GM21786 (cell line): ENCODE data around the gene RAB29.
"Not testable (repeated sequence)": the region's sequence is repeated elsewhere in the genome, so short reads cannot be mapped to it uniquely, and the experiment has no call there.

ENCODE experiments used
- ATAC-seq: cut with Tn5 transposase; IDR thresholded peaks from one replicate; pipeline ENCODE4 v1.9.1; 2021; ENCODE audit not compliant: unreplicated experiment

Gene RAB29

GRCh38 chr1:205775015-205775716 lies at the start of gene RAB29:
RAB29 (minus strand) TSS chr1:205775482; CDS start chr1:205774956, 526 bp downstream.
- ATAC-seq, result peak; percentile 76

GRCh38 chr1:205824180-205824579 lies 48.9 kb upstream of the RAB29 start:
- no peak for ATAC-seq

- ATAC-seq, result not testable (repeated sequence)
Observed at GRCh38 chr1:205823260-205823659, 48.0 kb upstream of the RAB29 start.

- ATAC-seq, result no peak
Observed at GRCh38 chr1:205822397-205822796, 47.1 kb upstream of the RAB29 start.

GRCh38 chr1:205817988-205818387 lies 42.7 kb upstream of the RAB29 start:
- ATAC-seq, result no peak

- no peak for ATAC-seq
Observed at GRCh38 chr1:205817364-205817763, 42.1 kb upstream of the RAB29 start.

- no peak for ATAC-seq
Observed at GRCh38 chr1:205813755-205814058, 38.4 kb upstream of the RAB29 start.

GRCh38 chr1:205812878-205813754 lies 37.8 kb upstream of the RAB29 start, which contains the start of gene SLC41A1:
SLC41A1 (minus strand) TSS chr1:205813198; CDS start chr1:205810441, 2,757 bp downstream.
- peak; percentile 88 for ATAC-seq

GRCh38 chr1:205812271-205812877 lies 37.1 kb upstream of the RAB29 start:
- ATAC-seq, result no peak

- ATAC-seq, result no peak
Observed at GRCh38 chr1:205811660-205812059, 36.4 kb upstream of the RAB29 start.

- ATAC-seq, result no peak
Observed at GRCh38 chr1:205810448-205811157, 35.3 kb upstream of the RAB29 start.

GRCh38 chr1:205809942-205810345 lies 34.7 kb upstream of the RAB29 start:
- no peak for ATAC-seq

GRCh38 chr1:205809469-205809868 lies 34.2 kb upstream of the RAB29 start:
- no peak for ATAC-seq

GRCh38 chr1:205805082-205805711 lies 29.9 kb upstream of the RAB29 start:
- ATAC-seq, result no peak

GRCh38 chr1:205804605-205805004 lies 29.3 kb upstream of the RAB29 start:
- no peak for ATAC-seq

- no peak for ATAC-seq
Observed at GRCh38 chr1:205803986-205804385, 28.7 kb upstream of the RAB29 start.

GRCh38 chr1:205802060-205802459 lies 26.8 kb upstream of the RAB29 start:
- no peak for ATAC-seq

GRCh38 chr1:205800981-205801703 lies 25.9 kb upstream of the RAB29 start:
- ATAC-seq, result no peak

- no peak for ATAC-seq
Observed at GRCh38 chr1:205800427-205800826, 25.1 kb upstream of the RAB29 start.

GRCh38 chr1:205798577-205798976 lies 23.3 kb upstream of the RAB29 start:
- no peak for ATAC-seq
